Osteoblast (primary cell): ENCODE results near the gene KREMEN1. TPM values are rescaled to one million over a fixed set of nuclear protein-coding genes. Genes with fewer than 3 reads are reported as not detected.

Experiments
- DNase-seq: peaks from one replicate; pipeline ENCODE4 v3.0.0; 2011; ENCODE audit warnings: low spot score, mixed read lengths; ENCODE audit not compliant: insufficient read length; ENCODE audit errors: missing footprints
- H2AFZ ChIP-seq: 2 replicates; pipeline ENCODE4 v1.6.0; 2011; ENCODE audit warnings: mild to moderate bottlenecking, low read length
- H3K27ac ChIP-seq: 2 replicates; pipeline ENCODE4 v1.5.1; 2011; ENCODE audit warnings: mild to moderate bottlenecking, low read depth, low read length, moderate library complexity
- H3K27me3 ChIP-seq: 2 replicates; pipeline ENCODE4 v1.6.0; 2012; ENCODE audit warnings: mild to moderate bottlenecking, control low read depth, inconsistent platforms, low read length, moderate library complexity; ENCODE audit not compliant: insufficient read depth
- H3K36me3 ChIP-seq: 2 replicates; pipeline ENCODE4 v1.5.1; 2011; ENCODE audit warnings: mild to moderate bottlenecking, low read length, control low read depth, moderate library complexity; ENCODE audit not compliant: insufficient read depth
- H3K4me1 ChIP-seq: 2 replicates; pipeline ENCODE4 v1.5.1; 2011; ENCODE audit warnings: mild to moderate bottlenecking, low read length, control low read depth, moderate library complexity; ENCODE audit not compliant: insufficient read depth
- H3K4me2 ChIP-seq: 2 replicates; pipeline ENCODE4 v1.6.0; 2011; ENCODE audit warnings: mild to moderate bottlenecking, low read length; ENCODE audit not compliant: insufficient read depth
- H3K4me3 ChIP-seq: fragments of 200-600 bp; sonication (generic); 3 replicates; pipeline ENCODE4 v1.5.1; 2012; ENCODE audit warnings: mild to moderate bottlenecking, low read length, inconsistent platforms; ENCODE audit not compliant: insufficient read depth
- H3K79me2 ChIP-seq: 2 replicates; pipeline ENCODE4 v1.6.0; 2012; ENCODE audit warnings: mild to moderate bottlenecking, low read length, control low read depth, inconsistent platforms; ENCODE audit not compliant: insufficient read depth
- H3K9me3 ChIP-seq: 2 replicates; pipeline ENCODE4 v1.5.1; 2011; ENCODE audit warnings: low read depth, low read length, control low read depth
- H4K20me1 ChIP-seq: 2 replicates; pipeline ENCODE4 v1.6.0; 2012; ENCODE audit warnings: mild to moderate bottlenecking, low read length, control low read depth; ENCODE audit not compliant: insufficient read depth
- CTCF ChIP-seq: IDR thresholded peaks from 2 replicates; pipeline ENCODE4 v1.5.1; 2011; ENCODE audit warnings: mild to moderate bottlenecking, low read depth, low read length, moderate library complexity; ENCODE audit errors: extremely low read depth
- total RNA-seq: library from RNA; depleted of rRNA; stranded (reverse); fragments of >200 nt; gene quantifications from 2 replicates; pipeline ENCODE4 v1.2.3, GENCODE V29; 2012

KREMEN1 gene
- total RNA-seq, 1 donor = 6.5 TPM

DNA sequence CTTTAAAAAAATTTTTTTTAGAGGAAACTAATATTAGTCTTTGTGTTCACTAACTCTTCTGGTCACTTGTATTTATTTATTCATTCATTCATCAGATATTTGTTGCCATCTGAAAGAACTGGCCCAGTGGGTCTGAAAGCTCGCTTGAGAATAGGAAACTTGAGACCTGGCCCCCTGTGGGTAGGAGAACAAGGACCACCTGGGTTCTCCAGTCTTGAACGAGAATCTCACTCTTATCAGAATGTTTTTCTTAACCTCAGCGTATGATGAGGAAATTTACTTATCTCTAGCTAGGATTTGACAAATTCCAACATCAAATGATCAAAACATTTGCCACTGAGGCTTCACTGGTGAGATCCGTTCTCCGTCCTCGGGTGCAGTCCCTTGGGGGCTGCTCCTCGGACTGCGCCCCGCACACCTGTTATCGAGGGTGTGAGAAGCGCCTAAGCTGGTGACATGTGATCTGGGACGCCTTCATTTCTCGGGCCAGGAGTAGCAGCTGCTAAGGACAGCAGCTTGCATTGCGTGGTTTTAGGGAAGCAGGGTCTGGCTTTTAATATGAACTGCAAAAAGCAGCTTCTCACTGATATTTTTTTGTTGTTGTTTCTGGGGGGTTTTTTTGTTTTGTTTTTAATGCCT, 17.5 kb upstream of the KREMEN1 start:
- no peak for TF ChIP-seq CTCF
- H2AFZ ChIP-seq = no peak overlapping the region
- no peaks in the 10 kb centered on the region for H3K79me2 ChIP-seq
- no peak overlapping the region for H3K4me2 ChIP-seq
- no peaks in the 10 kb centered on the region for H3K27me3 ChIP-seq
- no peaks in the 10 kb centered on the region for H3K4me1 ChIP-seq
- no peaks in the 10 kb centered on the region for H4K20me1 ChIP-seq
- peak; percentile 48 for DNase-seq
- H3K4me3 ChIP-seq = no peak overlapping the region
- no peaks in the 10 kb centered on the region for H3K9me3 ChIP-seq
- no peak overlapping the region for H3K27ac ChIP-seq
- no peaks in the 10 kb centered on the region for H3K36me3 ChIP-seq

DNA sequence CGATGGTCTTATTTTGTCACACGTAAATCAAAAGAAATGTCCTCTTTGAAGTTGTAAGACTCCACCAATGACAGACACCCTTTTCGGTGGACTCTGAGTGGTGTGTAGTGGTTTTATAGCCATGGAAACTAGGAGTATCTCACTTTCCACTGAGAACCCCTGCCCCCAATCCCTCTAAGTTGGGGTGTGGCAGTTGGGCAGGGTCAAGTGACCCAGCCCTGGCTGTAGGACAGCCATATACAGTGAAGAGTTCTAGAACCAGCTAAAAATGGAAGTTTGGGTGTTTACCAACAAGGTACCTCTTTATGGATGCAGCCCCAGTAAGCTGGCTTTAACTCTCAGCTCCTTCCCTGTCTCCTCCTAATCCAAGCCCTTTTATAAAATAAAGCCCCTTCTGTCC, 16.4 kb upstream of the KREMEN1 start:
- Histone ChIP-seq H4K20me1 (no peaks in the 10 kb centered on the region), H3K4me2 (no peak overlapping the region), H3K27ac (no peak overlapping the region), H3K36me3 (no peaks in the 10 kb centered on the region), H3K27me3 (no peaks in the 10 kb centered on the region), H2AFZ (no peak overlapping the region), H3K4me1 (no peaks in the 10 kb centered on the region), H3K9me3 (no peaks in the 10 kb centered on the region), H3K79me2 (no peaks in the 10 kb centered on the region), H3K4me3 (no peak overlapping the region)
- DNase-seq = no peak
- no peak for TF ChIP-seq CTCF

DNA sequence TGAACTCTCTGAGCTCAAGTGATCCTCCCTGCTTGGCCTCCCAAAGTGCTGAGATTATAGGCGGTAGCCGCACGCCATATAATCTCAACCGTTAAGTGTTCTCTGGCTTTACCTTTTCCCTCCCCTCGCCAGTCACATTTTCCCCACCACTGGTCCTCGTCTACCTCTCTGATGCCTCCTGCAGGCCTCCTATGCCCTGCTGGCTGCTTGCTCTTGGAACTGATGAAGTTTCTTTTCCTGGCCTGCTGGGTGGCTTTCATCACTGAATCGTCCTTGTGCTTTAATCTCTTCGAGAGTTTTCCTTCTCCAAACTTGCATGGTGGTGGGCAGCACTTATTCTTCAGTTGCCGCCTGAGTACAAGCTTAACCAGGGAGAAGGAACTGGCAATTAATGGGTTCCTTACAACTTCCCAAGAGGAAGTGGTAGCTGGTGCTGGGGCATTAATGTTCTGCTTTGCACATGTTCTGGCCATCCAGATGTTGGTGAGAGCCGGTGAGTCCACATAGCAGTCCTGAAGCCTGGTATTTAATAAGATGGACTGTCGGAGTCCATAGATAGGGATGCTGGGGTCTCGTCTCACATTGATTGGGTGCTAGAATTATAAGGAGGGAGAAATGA, 12.5 kb upstream of the KREMEN1 start:
- no peaks in the 10 kb centered on the region for H3K9me3 ChIP-seq
- no peaks in the 10 kb centered on the region for H4K20me1 ChIP-seq
- no peak overlapping the region for H3K27ac ChIP-seq
- H3K36me3 ChIP-seq = no peaks in the 10 kb centered on the region
- H3K4me3 ChIP-seq = no peak overlapping the region
- no peak for DNase-seq
- H3K4me2 ChIP-seq = no peak overlapping the region
- no peaks in the 10 kb centered on the region for H3K27me3 ChIP-seq
- H3K79me2 ChIP-seq = no peaks in the 10 kb centered on the region
- TF ChIP-seq CTCF = no peak
- no peak overlapping the region for H2AFZ ChIP-seq
- no peaks in the 10 kb centered on the region for H3K4me1 ChIP-seq

- Histone ChIP-seq H3K27me3 (no peaks in the 10 kb centered on the region), H3K79me2 (no peaks in the 10 kb centered on the region), H3K4me1 (no peaks in the 10 kb centered on the region), H2AFZ (no peak overlapping the region), H3K4me3 (no peak overlapping the region), H4K20me1 (no peaks in the 10 kb centered on the region), H3K36me3 (no peaks in the 10 kb centered on the region), H3K9me3 (no peaks in the 10 kb centered on the region), H3K27ac (no peak overlapping the region), H3K4me2 (no peak overlapping the region)
- TF ChIP-seq CTCF = no peak
- DNase-seq = no peak
These were observed 11.9 kb upstream of the KREMEN1 start for GRCh38 chr22:29060931-29061330.
